GM21619 (cell line): ENCODE measurements around the gene IQSEC1.

Source experiments
- ATAC-seq: cut with Tn5 transposase; IDR thresholded peaks from one replicate; pipeline ENCODE4 v1.9.1; 2021; ENCODE audit not compliant: unreplicated experiment

Gene IQSEC1

DNA sequence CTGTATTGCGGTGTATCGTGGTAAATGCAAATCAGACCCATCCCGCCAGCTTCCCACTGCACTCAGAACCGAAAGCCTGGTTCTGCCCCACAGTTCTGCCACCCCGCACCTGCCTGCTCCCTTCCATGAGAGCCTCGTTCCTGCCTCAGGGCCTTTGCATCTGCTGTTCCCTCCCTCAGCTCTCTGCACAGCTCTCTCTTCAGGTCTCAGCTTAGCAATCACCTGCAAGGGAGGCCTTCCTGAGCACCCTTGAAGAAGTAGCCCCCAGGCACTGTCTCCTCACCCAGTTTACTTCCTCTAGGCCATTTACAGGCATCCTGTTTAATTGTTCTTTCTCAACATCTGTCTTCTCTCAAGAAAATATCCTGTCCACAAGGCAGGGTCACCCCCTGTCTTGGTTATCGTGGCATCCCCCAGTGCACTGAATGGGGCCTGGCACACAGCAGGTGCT lies 13.3 kb upstream of the IQSEC1 start:
- ATAC-seq, result no peak

DNA sequence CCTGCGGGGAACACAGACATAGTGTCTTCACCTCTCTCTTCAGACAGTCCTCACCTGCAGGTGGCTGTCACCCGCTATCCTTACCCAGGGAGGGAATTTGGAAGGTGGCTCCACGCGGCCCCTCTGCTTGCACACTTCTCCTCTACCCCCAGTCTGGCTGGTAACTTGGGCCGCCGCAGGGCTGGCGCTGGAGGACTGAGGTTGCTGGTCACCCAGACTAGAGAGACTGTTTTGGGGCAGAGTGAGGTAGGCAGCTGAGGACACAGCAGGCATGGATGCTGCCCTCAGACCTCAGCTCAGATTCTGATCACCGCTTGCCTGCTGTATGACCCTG lies 12.6 kb upstream of the IQSEC1 start:
- ATAC-seq, result no peak

DNA sequence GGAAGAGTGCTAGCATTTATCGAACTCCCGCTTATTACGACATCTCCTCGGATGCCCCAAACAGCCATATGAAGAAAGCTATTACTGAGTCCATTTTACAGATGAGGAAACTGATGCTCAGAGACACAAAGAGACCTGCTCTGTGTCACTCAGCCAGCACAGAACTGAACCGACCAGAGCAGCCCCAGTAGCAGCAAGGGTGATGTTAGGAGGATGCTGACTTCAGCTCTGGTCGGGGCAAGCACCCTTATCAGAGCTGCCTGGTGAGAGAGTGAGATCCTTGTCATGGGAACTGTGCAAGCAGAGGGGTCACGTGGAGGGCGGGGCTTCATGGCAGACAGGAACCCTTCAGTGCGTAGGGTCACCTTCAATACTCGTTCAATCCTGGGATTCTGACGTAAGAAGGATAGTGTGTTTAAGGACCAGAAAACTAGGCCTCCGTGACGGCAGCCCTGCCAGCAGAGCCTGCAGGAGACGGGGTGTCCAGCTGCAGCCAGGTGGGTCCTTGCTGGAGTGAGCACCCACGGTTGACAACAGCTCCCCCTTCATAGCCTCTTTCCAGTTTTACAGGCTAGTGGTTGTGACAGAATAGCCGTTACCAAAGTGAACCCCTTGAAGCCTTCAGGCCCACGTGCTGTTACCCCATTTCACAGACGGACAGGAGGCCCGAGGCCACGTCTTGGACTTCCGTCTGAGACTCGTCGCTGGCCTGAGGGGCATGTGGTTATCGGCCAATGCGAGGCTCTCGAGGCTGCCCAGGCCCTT lies 12.0 kb upstream of the IQSEC1 start:
- no peak for ATAC-seq

DNA sequence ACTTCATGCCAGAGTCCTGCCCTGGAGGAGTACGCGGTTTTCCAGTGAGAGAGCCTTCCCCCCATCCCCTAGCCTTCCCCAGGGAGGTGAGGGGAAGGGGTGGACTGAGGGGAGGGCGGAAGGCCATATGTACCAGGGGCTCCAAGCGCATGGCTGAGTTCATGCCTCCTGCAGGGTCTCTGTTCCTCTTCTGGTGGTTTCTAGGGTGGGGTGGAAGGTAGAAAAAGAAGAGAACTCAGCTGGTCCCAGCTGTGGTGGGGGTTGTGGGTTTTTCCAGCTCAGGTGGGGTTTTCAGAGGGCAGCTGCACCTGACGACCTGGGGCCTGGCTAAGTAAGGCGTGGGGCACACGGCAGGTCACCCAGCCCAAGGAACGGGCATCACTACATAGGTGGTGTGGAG lies 10.7 kb upstream of the IQSEC1 start:
- ATAC-seq, result peak; percentile 47

- no peak for ATAC-seq
Measured at GRCh38 chr3:13083254-13083653, 10.0 kb upstream of the IQSEC1 start.

GRCh38 chr3:13082677-13083076 lies 9.4 kb upstream of the IQSEC1 start:
- ATAC-seq, result no peak

DNA sequence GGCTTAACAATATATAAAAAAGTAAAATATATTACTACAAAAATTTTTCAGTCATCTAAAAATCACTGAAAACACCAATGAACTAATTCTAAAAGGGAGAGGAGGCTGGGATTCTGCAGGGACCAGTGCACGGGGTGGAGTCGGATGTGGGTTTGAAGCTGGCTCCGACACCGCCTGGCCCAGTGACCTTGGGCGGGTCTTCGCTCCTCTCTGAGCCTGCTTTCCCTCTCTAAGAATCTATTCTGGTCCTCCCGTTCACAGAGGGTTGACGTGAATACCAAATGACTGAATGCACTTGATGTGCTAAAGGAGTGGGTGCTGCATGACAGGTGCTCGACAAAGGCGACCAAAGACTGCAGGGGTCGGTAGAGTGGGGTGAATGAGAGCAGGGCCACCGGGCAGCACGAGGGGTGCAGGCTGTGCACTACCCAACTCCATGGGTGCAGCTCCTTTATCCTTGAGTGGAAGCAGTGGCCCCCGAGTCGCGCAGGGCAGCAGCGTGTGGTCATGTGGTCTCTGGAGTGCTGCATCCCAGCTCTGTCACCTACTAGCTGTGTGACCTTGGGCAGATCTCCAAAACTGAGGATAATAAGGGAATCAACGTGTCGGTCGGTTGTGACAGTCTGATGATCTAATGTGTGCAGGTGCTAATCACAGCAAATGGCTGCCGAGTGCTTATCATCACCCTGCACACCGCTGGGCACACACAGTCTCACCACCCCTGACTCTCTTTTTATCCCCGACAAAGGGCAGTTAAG lies 8.6 kb upstream of the IQSEC1 start:
- ATAC-seq, result no peak

- ATAC-seq, result no peak
Measured at GRCh38 chr3:13080591-13080990, 7.4 kb upstream of the IQSEC1 start.

GRCh38 chr3:13080026-13080425 lies 6.8 kb upstream of the IQSEC1 start:
- no peak for ATAC-seq

GRCh38 chr3:13079510-13079909 lies 6.3 kb upstream of the IQSEC1 start:
- ATAC-seq, result no peak

DNA sequence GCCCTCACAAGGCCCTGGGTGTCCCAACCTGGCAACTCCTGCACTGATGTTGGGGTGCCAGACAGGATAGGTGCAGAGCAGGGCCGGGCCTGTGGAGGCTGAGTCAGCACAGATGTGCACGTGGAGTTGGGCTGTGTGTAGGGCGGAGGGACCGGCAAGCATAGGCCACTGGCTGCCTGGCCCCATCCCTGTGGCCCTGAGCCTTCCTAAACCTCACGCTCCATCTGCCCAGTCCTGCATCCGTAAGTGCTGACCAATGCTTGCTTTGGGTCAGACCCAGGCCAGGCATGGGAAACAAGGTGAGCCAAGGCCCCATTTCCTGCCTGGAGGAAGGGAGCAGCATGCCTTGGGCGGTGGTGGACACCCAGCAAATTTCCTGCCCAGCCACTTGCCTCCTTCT lies 5.8 kb upstream of the IQSEC1 start:
- ATAC-seq, result no peak

DNA sequence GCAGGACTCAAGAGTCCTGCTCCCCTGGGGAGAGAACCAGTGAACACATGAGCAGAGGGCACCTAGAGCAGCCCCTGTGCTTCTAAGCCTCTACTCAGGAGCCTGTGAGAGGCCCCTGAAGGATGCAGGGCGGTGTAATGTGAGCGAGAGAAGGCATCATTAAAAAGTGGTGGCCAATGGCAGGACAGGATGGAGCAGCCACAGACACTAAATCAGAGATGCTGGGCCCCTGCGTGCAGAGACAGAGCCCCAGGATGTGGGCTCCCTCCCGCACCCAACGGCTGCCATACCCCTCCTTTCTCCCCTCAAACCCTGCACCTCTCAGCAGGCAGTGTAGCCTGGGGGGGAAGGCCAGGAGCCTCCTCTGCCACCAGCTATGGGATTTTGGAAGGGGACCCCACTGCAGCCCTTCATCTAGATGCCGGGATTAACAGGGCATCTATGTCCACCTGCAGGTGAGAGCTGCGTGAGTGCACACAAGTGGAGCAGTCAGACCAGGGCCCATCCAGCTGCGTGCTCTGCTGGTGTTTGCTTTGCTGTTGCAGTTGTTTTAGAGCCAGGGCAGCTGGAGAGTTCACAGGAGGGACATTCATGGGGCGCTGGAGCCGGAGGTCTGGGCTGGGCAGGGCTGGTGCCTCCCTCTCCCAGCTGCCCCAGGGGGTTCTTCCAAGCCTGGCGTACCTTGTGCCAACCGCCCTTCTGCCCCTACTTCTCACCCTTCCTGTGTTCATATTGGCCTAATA lies 5.1 kb upstream of the IQSEC1 start:
- no peak for ATAC-seq

DNA sequence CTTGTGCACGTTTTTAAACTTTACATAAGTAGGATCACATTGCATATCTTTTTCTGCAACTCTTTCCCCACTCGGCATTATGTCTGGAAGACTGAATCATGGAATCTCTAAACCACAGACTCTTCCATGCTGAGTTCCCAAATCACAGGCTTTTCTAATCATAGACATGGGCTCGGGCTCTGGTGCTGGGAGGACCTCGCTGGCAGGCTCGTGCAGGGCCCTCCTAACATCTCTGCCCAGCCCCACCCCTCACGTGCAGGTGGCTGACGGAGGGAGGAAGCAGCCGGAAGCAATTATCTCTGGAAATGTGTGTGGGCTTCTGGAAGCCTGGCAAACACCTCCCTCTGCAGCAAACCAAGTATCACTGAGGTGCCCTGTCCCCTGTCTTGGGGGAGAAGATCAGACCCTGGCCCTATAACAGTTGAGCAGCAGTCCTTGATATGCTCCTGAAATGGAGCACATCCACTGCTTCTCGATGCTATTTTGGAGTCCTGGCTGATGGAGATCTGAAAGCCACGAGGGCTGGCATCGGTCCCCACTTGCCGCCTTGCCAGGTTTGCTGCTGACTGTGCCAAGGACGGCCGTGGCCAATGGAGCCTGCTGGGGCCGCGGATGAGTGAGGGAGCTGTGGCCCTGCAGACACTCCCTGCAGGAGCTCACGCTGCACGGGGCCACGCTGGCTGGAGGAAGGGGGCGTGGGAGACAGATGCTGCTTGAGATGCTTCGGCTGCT lies 4.4 kb upstream of the IQSEC1 start:
- no peak for ATAC-seq

DNA sequence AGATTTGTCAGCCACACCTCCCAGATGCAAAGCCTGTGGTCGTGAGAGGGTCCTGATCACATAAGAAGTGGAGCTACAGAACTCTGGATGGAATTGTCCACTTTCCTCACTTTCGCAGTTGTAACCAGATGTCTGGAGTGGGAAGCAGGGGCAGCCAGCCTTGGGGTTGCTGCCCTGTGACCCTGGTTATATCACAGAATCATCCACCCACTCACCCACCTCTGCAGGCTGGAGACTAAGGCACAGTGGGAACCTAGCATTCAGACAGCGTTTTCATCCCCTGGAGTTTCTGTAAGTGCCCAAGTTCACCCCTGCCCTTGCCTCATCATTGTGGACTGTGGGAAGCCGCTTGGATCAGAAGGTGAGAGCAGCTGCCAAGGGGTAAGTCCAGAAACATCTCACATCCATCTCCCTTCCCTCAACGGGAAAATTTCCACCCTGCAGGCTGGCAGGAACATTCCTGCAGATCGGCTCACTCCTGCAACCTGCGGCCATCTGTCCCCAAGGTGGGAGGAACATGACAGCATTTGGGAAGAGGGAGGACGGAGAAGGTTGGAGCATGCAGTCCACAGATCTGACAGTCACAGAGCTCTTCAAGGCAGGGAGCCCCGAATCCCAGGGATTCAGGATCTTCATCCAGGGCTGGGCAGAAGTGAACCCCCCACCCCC lies 2.9 kb upstream of the IQSEC1 start:
- ATAC-seq, result no peak

GRCh38 chr3:13075318-13075717 lies 2.1 kb upstream of the IQSEC1 start:
- no peak for ATAC-seq

DNA sequence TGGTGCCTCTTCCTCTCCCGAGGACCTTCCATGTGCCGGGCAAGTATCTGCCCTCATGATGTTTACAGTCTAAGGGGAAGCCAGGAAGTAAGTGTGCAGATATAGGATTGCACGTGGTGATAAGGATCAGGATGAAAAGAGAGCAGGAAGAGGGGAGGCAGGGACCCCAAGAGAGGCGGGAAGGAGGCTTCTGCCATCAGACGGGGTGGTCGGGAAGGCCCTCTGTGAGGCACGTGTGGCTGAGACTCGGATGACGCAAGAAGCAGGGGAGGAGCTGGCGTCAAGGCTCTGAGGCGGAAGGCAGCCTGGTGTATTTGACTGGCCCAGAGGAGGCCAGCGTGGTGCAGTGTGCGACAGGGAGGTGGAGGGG lies 762 bp upstream of the IQSEC1 start:
- no peak for ATAC-seq

DNA sequence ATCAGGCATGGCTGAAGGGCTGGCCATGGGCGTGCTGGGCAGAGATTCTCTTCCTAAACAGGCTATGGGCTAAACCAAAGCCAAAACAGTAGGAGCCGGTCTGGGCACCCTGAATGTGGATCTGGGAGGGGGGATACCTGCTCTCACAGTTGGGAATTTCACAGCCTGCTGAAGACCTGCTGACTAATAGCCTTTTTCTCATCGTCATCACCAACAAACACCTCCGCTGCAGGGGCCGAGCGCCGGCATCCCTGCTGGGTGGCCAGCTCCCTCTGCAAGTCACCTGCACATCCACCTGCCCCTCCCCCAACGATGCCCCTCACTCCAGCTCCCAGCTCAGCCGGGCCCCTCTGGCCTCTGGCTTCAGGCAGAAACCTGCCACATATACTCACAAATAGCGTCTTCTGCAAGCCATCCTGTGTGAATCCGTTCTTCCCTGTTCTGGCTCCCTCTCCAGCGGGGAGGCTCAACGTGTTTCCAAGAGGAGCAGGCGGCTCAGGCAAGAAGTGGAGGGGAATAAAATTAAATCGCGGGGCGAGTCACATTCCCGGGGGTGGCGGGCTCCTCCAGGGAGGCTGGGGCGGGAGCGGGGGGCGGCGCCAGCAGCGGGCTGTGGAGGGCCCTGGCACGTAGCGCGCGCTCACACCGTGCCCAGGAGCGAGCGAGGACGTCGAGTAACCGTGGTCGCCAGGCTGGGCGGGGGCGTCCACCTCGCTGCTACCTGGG lies 466 bp downstream of the IQSEC1 start:
- ATAC-seq, result peak; percentile 28

DNA sequence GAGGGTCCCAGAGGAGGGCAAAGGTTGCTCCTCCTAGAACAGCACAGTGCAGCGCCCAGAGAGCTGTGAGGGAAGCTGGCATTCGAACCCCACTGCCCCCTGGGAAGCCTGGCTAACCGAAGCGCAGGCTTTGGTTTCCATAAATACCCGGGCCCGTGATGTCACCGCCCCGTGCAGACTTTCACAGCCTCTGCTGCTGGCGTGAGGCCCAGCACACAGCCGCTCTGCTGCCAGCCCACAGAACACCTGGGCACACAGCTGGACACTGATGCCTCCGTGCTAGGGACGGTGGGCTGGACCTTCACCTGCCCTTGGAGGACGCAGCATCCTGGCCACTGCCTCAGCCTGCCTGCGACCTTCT lies 1.0 kb downstream of the IQSEC1 start:
- peak; percentile 45 for ATAC-seq

GRCh38 chr3:13071695-13072094 lies 1.5 kb downstream of the IQSEC1 start:
- ATAC-seq, result no peak

- no peak for ATAC-seq
Measured at GRCh38 chr3:13070391-13071070, 2.7 kb downstream of the IQSEC1 start.
